ENCODE data around the gene SLC25A22. TPM values are rescaled to one million over a fixed set of nuclear protein-coding genes. Genes with fewer than 3 reads are reported as not detected.

The SLC25A22 gene
- total and polyA plus RNA-seq, 9 of the 15 experiments (the other 6 are each of a cell fraction or from before 2014, with no cell fraction given): 0.41 to 55.4 (median 11.4) TPM

- TF ChIP-seq PREB (CRISPR knock-in tag; IDR thresholded peaks at IDR 0.05): no peak
- no peak for TF ChIP-seq HOMEZ (CRISPR knock-in tag; IDR thresholded peaks at IDR 0.05)
- TF ChIP-seq YBX1 (IDR thresholded peaks at IDR 0.05): no peak
- TF ChIP-seq CTCF (IDR thresholded peaks at IDR 0.05 in 2 of 3, conservative IDR thresholded peaks at IDR 0.05 in 1 of 3; ENCODE audit: insufficient read depth in 2 of 3, low read depth in 1 of 3, low read length in 3 of 3): peak; percentile 69 to 94 (median 83)
- TF ChIP-seq BACH1 (tag; IDR thresholded peaks at IDR 0.05): no peak
- TF ChIP-seq RBBP5 (IDR thresholded peaks at IDR 0.05; ENCODE audit: borderline replicate concordance, insufficient read depth, low read length, poor library complexity, severe bottlenecking): no peak
- no peak for TF ChIP-seq MCM3 (IDR thresholded peaks at IDR 0.05)
- peak; percentile 73 for TF ChIP-seq ZBTB33 (CRISPR knock-in tag; IDR thresholded peaks at IDR 0.05)
- TF ChIP-seq SMARCA5 (IDR thresholded peaks at IDR 0.05): no peak
- TF ChIP-seq KDM2B (CRISPR knock-in tag; IDR thresholded peaks at IDR 0.05): no peak
- TF ChIP-seq EP300 (IDR thresholded peaks at IDR 0.05; ENCODE audit: low read length): no peak
- no peak for TF ChIP-seq ZNF583 (CRISPR knock-in tag; IDR thresholded peaks at IDR 0.05)
- no peak for TF ChIP-seq ZFP30 (CRISPR knock-in tag; IDR thresholded peaks at IDR 0.05; ENCODE audit: borderline replicate concordance)
- TF ChIP-seq TGIF2 (CRISPR knock-in tag; IDR thresholded peaks at IDR 0.05): no peak
- no peak for TF ChIP-seq KHSRP (IDR thresholded peaks at IDR 0.05)
Observed at GRCh38 chr11:798093-798713, at the start of gene SLC25A22 (continued).

Measured in K562 (cell line).